Fibroblast of mammary gland (primary cell): ENCODE measurements around the gene AKAIN1.

ENCODE experiments used
- DNase-seq: peaks from one replicate; pipeline ENCODE4 v3.0.0-alpha.2; 2010; ENCODE audit warnings: low read depth
- H3K4me3 ChIP-seq: 2 replicates; pipeline ENCODE4 v1.5.1; 2011; ENCODE audit warnings: low read depth, mild to moderate bottlenecking, low read length, moderate library complexity; ENCODE audit not compliant: control insufficient read depth
- TF ChIP-seq, protein P1 (sequence below): conservative IDR thresholded peaks from 2 replicates; pipeline ENCODE4 v1.5.1; 2011; ENCODE audit warnings: low read depth, low read length, inconsistent platforms; ENCODE audit not compliant: control insufficient read depth, insufficient read depth

The AKAIN1 gene

DNA sequence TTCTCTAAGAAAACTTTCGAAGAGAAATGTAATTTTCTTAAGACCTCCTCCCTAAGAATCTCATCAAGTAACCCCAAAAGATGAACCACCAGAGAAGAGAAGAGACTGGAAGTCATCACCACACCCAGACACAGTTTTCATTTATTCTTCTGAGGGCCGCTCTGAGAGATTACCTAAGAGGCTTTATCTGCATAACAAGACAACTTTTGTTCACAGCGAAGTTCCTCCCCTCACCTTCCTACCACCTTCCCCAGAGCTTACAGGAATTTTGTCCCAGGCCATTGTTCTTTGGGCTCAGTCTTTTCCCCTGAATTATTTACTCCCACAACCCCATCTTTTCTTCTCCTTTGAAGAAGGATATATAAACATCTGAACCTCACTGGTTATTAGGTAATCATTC is 92.8 kb downstream of the AKAIN1 start:
- TF ChIP-seq, protein P1, sequence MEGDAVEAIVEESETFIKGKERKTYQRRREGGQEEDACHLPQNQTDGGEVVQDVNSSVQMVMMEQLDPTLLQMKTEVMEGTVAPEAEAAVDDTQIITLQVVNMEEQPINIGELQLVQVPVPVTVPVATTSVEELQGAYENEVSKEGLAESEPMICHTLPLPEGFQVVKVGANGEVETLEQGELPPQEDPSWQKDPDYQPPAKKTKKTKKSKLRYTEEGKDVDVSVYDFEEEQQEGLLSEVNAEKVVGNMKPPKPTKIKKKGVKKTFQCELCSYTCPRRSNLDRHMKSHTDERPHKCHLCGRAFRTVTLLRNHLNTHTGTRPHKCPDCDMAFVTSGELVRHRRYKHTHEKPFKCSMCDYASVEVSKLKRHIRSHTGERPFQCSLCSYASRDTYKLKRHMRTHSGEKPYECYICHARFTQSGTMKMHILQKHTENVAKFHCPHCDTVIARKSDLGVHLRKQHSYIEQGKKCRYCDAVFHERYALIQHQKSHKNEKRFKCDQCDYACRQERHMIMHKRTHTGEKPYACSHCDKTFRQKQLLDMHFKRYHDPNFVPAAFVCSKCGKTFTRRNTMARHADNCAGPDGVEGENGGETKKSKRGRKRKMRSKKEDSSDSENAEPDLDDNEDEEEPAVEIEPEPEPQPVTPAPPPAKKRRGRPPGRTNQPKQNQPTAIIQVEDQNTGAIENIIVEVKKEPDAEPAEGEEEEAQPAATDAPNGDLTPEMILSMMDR, result no peak
- DNase-seq, result no peak
- no peak overlapping the region for H3K4me3 ChIP-seq

DNA sequence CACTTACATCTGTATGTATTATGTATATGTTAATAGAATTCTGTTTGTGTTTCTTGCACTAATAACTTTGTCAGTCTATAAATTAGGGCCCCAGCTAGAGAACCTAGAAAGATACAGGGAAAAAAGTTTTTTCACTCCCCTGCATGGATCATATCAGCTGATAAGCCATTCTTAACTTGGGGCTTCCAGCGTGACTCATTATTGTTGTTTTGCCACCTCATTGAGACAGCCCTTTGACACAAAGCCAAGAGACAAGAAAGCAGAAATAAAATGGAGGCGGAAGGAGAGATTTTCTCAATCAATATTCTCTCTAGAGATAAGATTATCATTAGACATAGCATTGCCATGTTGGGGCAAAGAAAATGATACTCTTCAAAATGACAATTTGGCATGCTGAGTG is 93.4 kb downstream of the AKAIN1 start:
- TF ChIP-seq, protein P1, result no peak
- H3K4me3 ChIP-seq, result no peak overlapping the region
- DNase-seq, result no peak

DNA sequence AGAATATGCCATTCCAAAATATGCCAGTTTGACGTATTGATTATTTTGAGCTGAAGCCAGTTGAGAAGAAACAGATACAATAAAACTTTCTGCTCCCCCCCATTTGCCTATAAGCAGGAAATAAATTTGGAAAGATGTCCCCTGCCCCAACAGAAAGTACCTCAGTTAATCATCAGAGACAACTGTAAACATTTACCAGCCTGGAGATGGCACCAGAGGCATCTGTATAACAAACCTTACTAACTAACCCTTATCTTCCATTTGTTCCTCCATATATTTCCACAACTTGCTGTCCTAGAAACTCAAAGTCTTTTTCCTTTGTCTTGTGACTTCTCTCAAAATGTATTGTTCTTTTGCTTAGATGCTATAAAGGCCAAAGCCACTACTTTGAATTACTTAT is 93.8 kb downstream of the AKAIN1 start:
- DNase-seq, result no peak
- TF ChIP-seq, protein P1, result no peak
- H3K4me3 ChIP-seq, result no peak overlapping the region

DNA sequence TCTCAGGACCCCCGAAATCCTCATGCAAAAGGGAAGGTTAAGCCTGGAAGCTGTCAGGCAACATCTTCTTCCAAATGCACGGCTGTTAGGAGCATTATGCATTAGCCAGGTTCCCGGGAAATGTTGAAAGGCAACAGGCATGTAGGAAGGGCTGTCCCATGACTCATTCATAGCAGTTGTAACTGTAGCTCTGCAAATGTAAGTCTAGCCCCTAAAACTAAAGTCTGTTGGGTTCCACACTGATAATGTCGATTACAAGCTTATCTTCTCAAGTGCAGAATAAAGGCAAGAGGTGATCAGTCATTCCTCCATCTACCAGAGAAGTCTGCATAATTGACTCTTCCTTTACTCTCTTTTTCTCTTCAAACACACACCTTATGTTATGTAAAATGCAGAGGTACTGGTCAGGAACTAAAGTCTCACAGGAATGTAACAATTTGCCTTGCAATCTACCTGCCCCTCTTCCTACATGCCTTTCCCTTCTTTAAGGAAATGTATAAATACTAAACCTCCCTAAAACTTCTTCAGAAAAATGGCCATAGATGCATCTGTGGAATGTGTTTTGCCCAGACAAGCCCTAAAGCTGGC is 99.8 kb downstream of the AKAIN1 start:
- TF ChIP-seq, protein P1, result no peak
- no peak for DNase-seq
- H3K4me3 ChIP-seq, result no peak overlapping the region

DNA sequence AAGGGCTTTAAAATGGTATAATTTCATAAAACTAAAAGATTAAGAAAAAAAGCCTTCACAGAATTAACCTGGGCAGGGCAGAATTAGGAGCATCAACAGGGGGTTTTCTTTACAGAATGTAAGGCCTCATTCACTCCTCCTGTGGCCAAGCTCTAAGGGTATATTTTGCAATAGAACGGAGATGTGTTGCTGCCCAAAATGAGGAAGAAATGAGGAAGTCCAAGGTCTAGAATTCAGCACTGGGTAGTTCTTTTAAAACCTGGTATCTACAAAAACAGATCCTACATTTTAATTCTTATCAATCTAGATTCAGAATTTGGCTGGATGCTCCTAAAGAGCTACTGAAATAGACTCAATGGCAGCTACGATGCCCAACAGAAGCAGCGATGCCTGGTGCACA is 101.8 kb downstream of the AKAIN1 start:
- no peak for DNase-seq
- TF ChIP-seq, protein P1, result no peak
- H3K4me3 ChIP-seq, result no peak overlapping the region

DNA sequence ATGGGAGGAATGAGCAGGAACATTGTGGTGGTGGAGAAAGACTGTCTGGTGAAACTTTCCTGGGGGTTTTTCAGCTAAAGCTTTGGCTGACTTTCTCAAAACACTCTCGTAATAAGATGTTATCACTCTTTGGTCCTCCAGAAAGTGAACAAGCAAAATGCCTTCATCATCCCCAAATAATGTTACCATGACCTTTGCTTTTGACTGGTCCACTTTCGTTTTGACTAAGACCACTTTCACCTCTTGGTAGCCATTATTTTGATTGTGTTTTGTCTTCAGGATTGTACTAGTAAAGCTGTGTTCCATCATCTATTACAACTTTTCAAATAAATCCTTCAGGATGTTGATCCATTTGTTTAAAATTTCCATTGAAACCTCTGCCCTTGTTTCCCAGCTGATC is 103.2 kb downstream of the AKAIN1 start:
- TF ChIP-seq, protein P1, result no peak
- H3K4me3 ChIP-seq, result no peak overlapping the region
- no peak for DNase-seq
